IPS-18c (cell line): ENCODE results near the gene PAQR7.
A peak's percentile ranks its signal among the peaks of the same experiment; 100 is the strongest.

Source experiments
- H3K4me3 ChIP-seq: 2 replicates; pipeline ENCODE4 v1.7.0; 2013; ENCODE audit warnings: low read depth, mild to moderate bottlenecking, low read length, moderate library complexity; ENCODE audit not compliant: insufficient read depth
- H3K9me3 ChIP-seq: one replicate; pipeline ENCODE4 v1.6.1; 2013; ENCODE audit warnings: mild to moderate bottlenecking, low read length, moderate library complexity; ENCODE audit not compliant: control insufficient read depth, insufficient read depth

Gene PAQR7

GRCh38 chr1:25905680-25906643, 30.5 kb upstream of the PAQR7 start, which contains the start of gene STMN1:
TSS of gene STMN1 (minus strand) at chr1:25906419. CDS start at chr1:25904676, 1,743 bp downstream.
- peaks cover 4% of the 10 kb centered on the region for H3K9me3 ChIP-seq
- peak within 1 kb of the TSS; percentile 81 for H3K4me3 ChIP-seq

- Histone ChIP-seq H3K4me3 (peak overlapping the region; percentile 81), H3K9me3 (peaks cover 4% of the 10 kb centered on the region)
These were observed 29.6 kb upstream of the PAQR7 start for GRCh38 chr1:25904943-25905679.

GRCh38 chr1:25903986-25904385, 28.5 kb upstream of the PAQR7 start:
- Histone ChIP-seq H3K4me3 (no peak overlapping the region), H3K9me3 (peaks cover 4% of the 10 kb centered on the region)

DNA sequence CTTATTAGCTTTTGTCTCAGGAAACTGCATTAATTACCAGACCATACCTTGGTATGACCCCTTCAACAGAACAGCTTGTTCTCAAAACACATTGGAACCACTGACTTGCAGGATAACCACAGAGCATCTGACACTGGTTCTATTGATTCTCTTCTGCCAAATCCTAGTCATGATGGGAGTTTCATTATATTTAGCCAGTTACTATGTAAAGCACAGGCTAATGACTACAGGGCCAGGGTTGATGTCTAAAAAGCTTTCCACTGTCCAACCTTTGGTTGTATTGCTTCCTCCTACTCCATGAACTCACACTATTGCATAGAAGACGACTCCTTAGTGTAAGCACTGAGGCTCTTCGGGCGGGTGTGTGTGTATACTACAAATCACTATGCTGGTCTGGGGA, 27.0 kb upstream of the PAQR7 start:
- no peak overlapping the region for H3K4me3 ChIP-seq
- peaks cover 4% of the 10 kb centered on the region for H3K9me3 ChIP-seq

DNA sequence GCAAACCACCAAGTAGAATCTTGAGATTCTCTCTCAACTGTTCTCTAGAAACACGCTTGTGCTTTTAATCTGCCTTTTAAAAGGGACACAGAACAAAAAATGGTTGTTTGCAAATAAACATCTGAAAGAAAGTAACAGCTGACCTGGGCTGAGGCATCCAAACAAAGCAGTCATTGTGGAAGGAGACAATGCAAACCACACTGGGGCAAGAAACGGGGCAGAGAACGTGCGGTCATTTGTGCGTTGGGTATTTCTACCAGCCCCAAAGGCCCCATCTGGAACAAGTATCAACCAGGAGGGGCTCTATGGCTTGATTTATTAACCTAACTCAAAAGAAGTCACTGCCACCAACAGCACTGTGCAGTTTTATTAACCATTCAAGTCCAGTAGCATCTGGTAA, 24.7 kb upstream of the PAQR7 start:
- Histone ChIP-seq H3K9me3 (no peaks in the 10 kb centered on the region), H3K4me3 (no peak overlapping the region)

DNA sequence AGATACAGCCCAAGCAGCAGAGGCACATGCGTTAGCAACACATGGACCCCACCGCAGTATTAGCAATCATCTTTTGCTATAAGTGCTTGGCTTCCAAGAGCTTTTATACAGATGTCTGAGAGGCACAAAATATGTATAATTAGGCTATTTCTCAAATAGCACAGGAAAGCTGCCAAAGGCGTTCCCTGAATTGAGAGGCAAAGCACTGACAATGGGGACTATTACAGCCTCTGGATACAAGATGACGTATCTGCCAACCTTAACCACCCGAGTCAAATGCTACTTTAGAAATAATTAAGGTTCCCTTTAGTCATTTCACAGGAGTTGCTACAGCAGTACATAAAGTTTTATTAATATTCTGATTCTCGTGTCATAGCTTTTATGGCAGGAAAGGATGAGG, 24.3 kb upstream of the PAQR7 start:
- Histone ChIP-seq H3K4me3 (no peak overlapping the region), H3K9me3 (no peaks in the 10 kb centered on the region)

DNA sequence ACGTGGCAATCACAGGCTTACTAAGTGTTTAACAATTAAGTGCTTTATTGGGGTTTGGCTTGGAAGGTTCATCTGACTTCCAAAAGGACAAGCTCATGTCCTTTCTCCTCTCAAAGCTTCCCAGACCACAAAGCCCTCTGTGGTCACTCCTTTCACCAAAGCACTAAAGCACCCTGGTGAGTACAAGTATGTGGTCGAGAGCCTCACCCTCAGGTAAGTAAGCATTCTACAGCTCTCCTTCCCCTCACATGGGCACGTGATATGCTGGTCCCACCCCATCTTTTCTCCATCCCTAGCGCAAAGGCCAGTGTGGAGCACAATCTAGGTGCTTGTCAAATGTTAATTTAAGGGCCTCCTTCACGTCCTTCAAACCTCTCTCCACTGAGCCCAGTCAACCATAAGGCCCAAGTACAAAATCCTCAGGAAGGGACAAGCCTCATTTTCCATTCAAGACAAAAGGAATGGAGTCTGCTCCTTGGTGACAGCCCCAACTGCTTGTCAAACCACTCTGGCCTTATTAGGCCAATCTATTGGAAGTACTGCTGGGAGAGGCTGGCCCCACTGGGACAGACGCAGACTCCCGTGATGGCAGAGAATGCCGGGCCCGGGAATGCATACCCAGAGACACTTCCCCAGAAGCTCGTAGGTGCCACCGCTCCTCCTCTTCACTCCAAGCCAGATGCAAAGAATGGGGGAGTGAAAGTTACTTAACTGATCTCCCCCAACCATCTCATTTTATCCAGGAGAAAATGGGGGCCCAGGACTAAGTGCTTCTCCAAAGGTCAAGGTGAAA, 22.9 kb upstream of the PAQR7 start:
- H3K4me3 ChIP-seq, result no peak overlapping the region
- no peaks in the 10 kb centered on the region for H3K9me3 ChIP-seq

DNA sequence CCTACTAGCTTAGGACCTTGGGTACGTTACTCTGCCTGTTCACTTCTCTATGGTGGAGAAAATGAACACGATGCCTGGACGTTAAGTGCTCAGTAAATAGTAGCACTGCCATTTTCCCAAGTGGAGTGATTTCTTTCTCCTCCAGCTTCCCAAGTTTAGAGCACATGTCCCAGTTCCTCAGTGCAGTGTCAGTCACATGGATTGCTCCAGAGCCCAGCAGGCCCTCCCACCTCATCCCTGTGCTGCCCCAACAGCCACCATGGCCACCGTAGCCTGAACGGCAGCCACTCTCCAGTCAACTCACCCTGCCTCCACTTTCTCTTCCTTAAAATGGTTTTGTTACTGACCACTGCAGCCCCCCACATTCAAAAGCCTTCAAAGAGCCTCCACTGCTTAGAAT, 22.2 kb upstream of the PAQR7 start:
- H3K9me3 ChIP-seq, result no peaks in the 10 kb centered on the region
- no peak overlapping the region for H3K4me3 ChIP-seq

DNA sequence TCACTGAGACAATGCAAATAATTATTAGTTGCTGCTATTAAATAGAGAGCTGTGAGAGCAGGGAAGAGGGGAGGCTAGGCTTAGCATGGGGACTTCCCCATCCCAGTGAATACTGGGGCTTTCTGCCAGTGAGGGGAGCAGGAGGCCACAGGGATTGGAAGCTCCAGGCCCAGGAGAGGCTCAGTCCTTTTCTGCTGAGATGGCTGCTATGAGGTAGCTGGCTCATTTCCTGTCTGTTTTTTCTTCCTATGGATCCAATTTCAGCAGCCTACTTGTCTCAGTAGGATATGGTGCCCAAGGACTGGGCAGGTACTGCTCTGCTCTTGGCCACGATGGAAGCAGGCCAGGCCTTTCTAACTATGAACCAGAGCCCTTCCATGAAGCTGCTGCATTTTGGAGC, 20.8 kb upstream of the PAQR7 start:
- Histone ChIP-seq H3K9me3 (peaks cover 2% of the 10 kb centered on the region), H3K4me3 (no peak overlapping the region)

GRCh38 chr1:25895365-25895990, 20.0 kb upstream of the PAQR7 start:
- Histone ChIP-seq H3K9me3 (peaks cover 2% of the 10 kb centered on the region), H3K4me3 (no peak overlapping the region)

DNA sequence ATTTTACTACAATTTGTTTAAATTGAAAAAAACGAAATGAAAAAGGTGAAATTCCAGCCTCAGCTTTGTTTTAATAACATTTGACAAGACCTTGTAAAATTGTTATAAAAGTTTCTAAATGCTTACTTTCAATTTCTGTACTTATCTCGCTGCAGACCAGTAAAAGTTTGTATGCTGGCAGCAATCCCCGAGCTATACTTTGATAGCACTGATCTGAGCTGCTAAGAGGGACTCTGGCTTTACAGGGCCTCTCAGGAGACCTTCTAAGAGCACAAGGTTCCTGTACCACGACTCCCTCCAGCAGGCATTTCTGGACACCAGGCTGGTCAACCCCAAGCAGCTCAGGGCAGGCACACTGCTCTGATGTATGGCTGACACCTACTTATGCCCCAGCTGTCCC, 17.6 kb upstream of the PAQR7 start:
- H3K9me3 ChIP-seq, result peaks cover 2% of the 10 kb centered on the region
- no peak overlapping the region for H3K4me3 ChIP-seq

DNA sequence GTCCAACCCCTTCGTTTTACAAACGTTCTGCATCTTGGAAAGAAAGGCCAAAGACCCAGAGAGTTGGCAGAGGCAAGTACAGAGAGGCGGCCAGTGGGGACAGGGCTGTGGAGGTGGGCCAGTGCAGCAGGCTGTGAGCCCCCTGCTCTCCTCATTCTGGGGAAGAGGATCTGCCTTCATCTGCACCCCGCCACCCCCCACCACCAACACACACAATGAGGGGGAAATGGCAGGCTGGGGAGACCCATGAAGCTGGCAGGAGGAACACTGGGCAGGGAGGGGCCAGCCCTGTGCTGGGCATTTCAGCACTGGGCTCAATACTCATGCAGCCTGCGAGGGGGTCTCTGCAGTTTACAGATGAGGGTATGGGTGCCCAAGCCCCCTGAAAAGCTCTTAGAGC, 16.1 kb upstream of the PAQR7 start:
- peaks cover 2% of the 10 kb centered on the region for H3K9me3 ChIP-seq
- H3K4me3 ChIP-seq, result no peak overlapping the region

DNA sequence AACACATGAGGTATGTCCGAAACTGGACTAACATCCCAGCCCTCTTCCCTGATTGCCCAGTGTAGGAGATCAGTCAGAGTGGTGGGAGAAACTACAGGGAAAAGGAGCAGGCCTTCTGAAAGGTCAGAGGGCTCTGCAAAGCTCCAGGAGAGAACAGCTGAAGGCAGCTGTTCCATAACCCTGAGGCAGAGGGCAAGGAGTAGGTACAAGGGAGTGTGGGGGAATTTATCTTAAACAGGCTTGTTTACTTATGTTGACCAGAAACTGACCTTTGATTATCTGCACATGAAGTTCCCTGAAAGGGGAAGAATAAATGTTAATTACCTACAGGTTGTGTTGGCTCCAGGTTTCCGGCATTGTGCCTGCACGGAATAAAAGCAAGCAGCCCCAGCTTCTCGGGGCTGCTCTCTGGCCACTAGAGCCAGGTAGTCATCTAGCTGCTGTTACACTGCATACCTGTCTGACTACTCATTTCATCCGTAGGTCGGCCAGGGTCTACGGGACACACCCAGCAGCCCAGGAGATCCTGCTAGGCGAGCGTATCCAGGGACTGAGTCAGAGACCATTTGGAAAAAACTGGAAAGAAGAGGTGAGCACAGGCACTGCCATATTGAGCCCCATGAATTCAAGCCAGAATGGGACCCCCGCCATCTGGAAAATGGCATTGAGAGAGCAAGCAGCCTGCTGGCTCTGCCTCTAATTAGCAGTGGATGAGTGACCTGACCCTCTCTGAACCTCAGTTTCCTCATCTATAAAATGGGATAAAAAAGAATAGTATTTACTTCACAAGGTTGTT, 14.9 kb upstream of the PAQR7 start:
- H3K4me3 ChIP-seq, result no peak overlapping the region
- peaks cover 4% of the 10 kb centered on the region for H3K9me3 ChIP-seq

DNA sequence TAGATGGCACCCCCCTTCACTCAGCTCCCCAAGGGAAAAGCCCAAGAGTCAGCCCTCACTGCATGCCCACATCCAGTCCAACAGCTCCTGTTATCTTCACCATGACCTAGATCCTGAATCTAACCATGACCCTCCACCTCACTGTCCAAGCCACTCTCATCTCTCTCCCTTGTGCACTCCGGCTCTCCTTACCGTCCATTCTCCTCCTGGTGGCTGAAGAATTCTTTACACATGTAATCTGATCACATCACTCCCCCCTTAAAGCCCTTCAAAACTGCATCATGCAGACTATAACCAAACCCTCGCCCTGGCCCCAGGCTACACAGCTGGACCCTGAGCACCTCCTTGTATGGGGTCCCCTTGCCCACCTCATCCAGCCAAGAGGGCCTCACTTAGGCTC, 14.0 kb upstream of the PAQR7 start:
- peaks cover 4% of the 10 kb centered on the region for H3K9me3 ChIP-seq

DNA sequence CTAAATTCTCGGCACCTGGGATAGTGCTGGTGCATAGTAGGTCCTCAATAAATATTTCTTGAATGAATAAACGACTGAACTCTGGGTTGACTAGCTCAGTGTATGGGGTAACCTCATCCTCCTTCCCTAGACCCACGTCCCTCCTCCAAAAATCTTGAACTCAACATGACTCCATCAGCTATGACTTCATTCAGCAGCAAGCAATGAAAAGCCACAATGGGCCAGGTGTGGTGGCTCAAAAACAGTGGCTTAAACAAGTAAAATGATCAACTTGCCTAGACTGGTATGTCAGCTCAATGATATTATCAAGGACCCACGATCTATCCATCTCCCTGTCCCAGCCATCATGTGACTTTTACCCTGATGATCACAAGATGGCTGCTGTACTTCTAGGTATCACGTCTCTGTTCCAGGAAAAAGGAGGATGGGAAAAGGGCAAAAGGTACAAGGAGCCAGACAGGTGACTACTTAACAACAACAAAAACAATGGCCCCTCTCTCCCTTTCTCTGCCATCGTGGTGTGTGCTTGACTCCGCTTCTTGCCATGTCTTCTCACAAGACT, 13.0 kb upstream of the PAQR7 start:
- Histone ChIP-seq H3K4me3 (no peak overlapping the region), H3K9me3 (peaks cover 4% of the 10 kb centered on the region)

More for the DNA sequence above, 14.0 kb upstream of the PAQR7 start:
- no peak overlapping the region for H3K4me3 ChIP-seq

DNA sequence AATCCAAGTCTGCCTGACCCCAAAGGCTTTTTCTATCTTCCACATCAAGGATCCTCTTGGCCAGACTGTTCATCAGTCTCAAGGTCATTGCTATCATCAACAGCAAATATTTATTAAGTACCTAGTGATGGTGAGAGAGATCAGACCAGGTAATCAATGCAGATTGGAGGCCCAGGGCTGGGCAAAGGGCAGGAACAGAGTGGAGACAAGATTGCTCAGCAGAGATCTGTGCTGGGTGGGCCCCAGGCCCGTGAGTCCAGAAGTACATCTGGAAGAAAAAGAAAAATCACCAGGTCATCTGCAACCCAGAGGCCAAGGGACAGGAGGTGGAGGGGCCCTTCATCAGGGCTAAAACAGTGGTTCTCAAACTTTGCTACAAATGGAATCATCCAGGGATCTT, 10.1 kb upstream of the PAQR7 start:
- peaks cover 2% of the 10 kb centered on the region for H3K9me3 ChIP-seq
- H3K4me3 ChIP-seq, result no peak overlapping the region
